ENCODE results near the gene LTBP3. TPM values are rescaled to one million over a fixed set of nuclear protein-coding genes. Genes with fewer than 3 reads are reported as not detected.
A peak's percentile ranks its signal among the peaks of the same experiment; 100 is the strongest.

The LTBP3 gene
- total and polyA plus RNA-seq, 9 of the 15 experiments (the other 6 are each of a cell fraction or from before 2014, with no cell fraction given), result 0.06 to 20.5 (median 4.8) TPM

DNA sequence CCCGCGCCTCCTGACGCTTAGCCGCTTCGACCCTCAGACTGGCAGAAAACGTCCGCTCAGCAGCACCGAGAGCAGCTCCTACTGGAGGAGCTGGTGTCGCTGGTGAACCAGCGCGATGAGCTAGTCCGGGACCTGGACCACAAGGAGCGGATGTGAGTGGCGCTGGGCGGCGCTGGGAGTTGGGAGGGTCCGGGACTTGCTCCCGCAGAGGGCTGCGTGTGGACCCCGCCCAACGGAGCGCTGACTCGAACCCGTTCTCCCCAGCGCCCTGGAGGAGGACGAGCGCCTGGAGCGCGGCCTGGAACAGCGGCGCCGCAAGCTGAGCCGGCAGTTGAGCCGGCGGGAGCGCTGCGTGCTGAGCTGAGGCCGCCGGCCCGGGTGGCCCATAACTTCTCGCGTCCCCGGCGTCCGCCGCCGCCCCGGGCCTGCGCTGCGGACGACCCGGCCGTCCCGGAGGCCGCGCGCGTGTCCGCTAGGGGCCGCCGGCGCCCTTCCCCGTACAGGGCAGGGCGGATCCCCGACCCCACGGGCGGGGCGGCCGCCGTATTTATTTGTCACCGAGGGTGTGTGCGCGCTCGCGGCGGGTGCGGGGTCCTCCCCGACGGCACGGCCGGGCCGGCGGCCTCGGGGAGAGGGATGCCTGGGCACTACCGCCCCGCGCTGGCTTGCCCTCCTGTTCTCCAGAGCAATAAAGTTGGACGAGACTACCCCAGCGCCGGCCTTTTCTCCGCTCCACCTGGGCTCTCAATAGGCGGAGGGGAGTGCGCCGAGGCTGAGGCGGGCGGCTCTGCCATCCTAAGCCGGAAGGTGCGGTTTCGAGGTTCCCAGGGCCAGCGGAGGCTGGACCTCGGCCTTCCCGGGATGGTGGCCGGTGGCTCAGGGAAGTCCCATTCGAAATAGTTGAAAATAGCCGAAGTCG lies 34.0 kb upstream of the LTBP3 start (continued):
- no peak for TF ChIP-seq ATF7 (IDR thresholded peaks at IDR 0.05)
- peak; percentile 27; the same call in 1 of the 2 replicates for TF ChIP-seq POLR2G (IDR thresholded peaks at IDR 0.05; ENCODE audit: low read depth, low read length)
- TF ChIP-seq ARID1B (IDR thresholded peaks at IDR 0.05), result no peak
- no peak for TF ChIP-seq TAF1 (IDR thresholded peaks at IDR 0.05; ENCODE audit: control insufficient read depth, extremely low read depth, insufficient read depth, low read length, severe bottlenecking)
- TF ChIP-seq, protein P1, sequence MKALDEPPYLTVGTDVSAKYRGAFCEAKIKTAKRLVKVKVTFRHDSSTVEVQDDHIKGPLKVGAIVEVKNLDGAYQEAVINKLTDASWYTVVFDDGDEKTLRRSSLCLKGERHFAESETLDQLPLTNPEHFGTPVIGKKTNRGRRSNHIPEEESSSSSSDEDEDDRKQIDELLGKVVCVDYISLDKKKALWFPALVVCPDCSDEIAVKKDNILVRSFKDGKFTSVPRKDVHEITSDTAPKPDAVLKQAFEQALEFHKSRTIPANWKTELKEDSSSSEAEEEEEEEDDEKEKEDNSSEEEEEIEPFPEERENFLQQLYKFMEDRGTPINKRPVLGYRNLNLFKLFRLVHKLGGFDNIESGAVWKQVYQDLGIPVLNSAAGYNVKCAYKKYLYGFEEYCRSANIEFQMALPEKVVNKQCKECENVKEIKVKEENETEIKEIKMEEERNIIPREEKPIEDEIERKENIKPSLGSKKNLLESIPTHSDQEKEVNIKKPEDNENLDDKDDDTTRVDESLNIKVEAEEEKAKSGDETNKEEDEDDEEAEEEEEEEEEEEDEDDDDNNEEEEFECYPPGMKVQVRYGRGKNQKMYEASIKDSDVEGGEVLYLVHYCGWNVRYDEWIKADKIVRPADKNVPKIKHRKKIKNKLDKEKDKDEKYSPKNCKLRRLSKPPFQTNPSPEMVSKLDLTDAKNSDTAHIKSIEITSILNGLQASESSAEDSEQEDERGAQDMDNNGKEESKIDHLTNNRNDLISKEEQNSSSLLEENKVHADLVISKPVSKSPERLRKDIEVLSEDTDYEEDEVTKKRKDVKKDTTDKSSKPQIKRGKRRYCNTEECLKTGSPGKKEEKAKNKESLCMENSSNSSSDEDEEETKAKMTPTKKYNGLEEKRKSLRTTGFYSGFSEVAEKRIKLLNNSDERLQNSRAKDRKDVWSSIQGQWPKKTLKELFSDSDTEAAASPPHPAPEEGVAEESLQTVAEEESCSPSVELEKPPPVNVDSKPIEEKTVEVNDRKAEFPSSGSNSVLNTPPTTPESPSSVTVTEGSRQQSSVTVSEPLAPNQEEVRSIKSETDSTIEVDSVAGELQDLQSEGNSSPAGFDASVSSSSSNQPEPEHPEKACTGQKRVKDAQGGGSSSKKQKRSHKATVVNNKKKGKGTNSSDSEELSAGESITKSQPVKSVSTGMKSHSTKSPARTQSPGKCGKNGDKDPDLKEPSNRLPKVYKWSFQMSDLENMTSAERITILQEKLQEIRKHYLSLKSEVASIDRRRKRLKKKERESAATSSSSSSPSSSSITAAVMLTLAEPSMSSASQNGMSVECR (CRISPR knock-in tag; IDR thresholded peaks at IDR 0.05), result no peak
- TF ChIP-seq RFX5 (IDR thresholded peaks at IDR 0.05; ENCODE audit: low read depth, low read length), result no peak
- TF ChIP-seq, protein P2, sequence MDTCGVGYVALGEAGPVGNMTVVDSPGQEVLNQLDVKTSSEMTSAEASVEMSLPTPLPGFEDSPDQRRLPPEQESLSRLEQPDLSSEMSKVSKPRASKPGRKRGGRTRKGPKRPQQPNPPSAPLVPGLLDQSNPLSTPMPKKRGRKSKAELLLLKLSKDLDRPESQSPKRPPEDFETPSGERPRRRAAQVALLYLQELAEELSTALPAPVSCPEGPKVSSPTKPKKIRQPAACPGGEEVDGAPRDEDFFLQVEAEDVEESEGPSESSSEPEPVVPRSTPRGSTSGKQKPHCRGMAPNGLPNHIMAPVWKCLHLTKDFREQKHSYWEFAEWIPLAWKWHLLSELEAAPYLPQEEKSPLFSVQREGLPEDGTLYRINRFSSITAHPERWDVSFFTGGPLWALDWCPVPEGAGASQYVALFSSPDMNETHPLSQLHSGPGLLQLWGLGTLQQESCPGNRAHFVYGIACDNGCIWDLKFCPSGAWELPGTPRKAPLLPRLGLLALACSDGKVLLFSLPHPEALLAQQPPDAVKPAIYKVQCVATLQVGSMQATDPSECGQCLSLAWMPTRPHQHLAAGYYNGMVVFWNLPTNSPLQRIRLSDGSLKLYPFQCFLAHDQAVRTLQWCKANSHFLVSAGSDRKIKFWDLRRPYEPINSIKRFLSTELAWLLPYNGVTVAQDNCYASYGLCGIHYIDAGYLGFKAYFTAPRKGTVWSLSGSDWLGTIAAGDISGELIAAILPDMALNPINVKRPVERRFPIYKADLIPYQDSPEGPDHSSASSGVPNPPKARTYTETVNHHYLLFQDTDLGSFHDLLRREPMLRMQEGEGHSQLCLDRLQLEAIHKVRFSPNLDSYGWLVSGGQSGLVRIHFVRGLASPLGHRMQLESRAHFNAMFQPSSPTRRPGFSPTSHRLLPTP (IDR thresholded peaks at IDR 0.05; ENCODE audit: borderline replicate concordance, extremely low read depth, insufficient read length), result no peak
- TF ChIP-seq SRSF1 (IDR thresholded peaks at IDR 0.05; ENCODE audit: low read depth, low read length), result no peak
- TF ChIP-seq HES1 (IDR thresholded peaks at IDR 0.05; ENCODE audit: low read depth), result no peak
- no peak for TF ChIP-seq FOXM1 (IDR thresholded peaks at IDR 0.05; ENCODE audit: low read depth)
- TF ChIP-seq FOXM1 (CRISPR knock-in tag; IDR thresholded peaks at IDR 0.05; ENCODE audit: low read depth), result no peak
- no peak for TF ChIP-seq ZNF311 (CRISPR knock-in tag; IDR thresholded peaks at IDR 0.05)
